AG04449 (cell line): Measurements from ENCODE around the gene ASTL.

Experiments
- CTCF ChIA-PET: fragments of 350-600 bp; formaldehyde crosslinking; extraction: SDS; loops from one replicate; lab custom pipeline; 2021; ENCODE audit warnings: antibody characterized with exemption; lab: Yijun Ruan, JAX
- POLR2A ChIA-PET: fragments of 400-600, 350-600 bp; formaldehyde crosslinking; extraction: SDS; loops from one replicate; lab custom pipeline; 2020; ENCODE audit warnings: antibody characterized with exemption, inconsistent platforms; lab: Yijun Ruan, JAX
- DNase-seq: peaks from one replicate; pipeline ENCODE4 v3.0.0-alpha.2; 2010; ENCODE audit warnings: low read depth, low spot score
- H3K4me3 ChIP-seq: 2 replicates; pipeline ENCODE4 v1.5.1; 2011; ENCODE audit warnings: low read depth, mild to moderate bottlenecking, control low read depth, low read length
- CTCF ChIP-seq: IDR thresholded peaks from one replicate; pipeline ENCODE4 v1.5.1; 2011; ENCODE audit warnings: mild to moderate bottlenecking, moderate library complexity, low read length, control low read depth, inconsistent platforms; ENCODE audit not compliant: insufficient read depth; ENCODE audit errors: missing control alignments

The ASTL gene

GRCh38 chr2:96156926-96157648 lies 18.8 kb upstream of the ASTL start:
- no peak overlapping the region for H3K4me3 ChIP-seq
- POLR2A ChIA-PET = no interaction called here
- CTCF ChIA-PET = interaction anchor here (0.6 to 1.5 kb wide), 3 partner anchors 18 to 165 kb away, joined by 3 read pairs; no protein-coding TSS in a partner anchor
- no peak for TF ChIP-seq CTCF
- DNase-seq = no peak

GRCh38 chr2:96156011-96156820 lies 17.9 kb upstream of the ASTL start:
- DNase-seq = no peak
- POLR2A ChIA-PET = no interaction called here
- no peak for TF ChIP-seq CTCF
- no peak overlapping the region for H3K4me3 ChIP-seq
- CTCF ChIA-PET = interaction anchor here (0.6 to 0.9 kb wide), 2 partner anchors 17 to 18 kb away, joined by 3 read pairs; no protein-coding TSS in a partner anchor

- ChIA-PET CTCF (interaction anchor here (1.8 kb wide), 1 partner anchor 110 kb away, joined by 6 read pairs; no protein-coding TSS in a partner anchor), POLR2A (no interaction called here)
- no peak for TF ChIP-seq CTCF
- no peak for DNase-seq
- no peak overlapping the region for H3K4me3 ChIP-seq
Measured at GRCh38 chr2:96154506-96155380, 16.4 kb upstream of the ASTL start.

GRCh38 chr2:96153991-96154431 lies 15.7 kb upstream of the ASTL start:
- ChIA-PET POLR2A (interaction anchor here (1.1 kb wide), 1 partner anchor 9 kb away, joined by 3 read pairs; no protein-coding TSS in a partner anchor), CTCF (interaction anchor here (1.1 to 1.8 kb wide), 2 partner anchors 21 to 111 kb away, joined by 5 to 6 read pairs; no protein-coding TSS in a partner anchor)
- DNase-seq = no peak
- H3K4me3 ChIP-seq = no peak overlapping the region
- TF ChIP-seq CTCF = no peak

- POLR2A ChIA-PET = interaction anchor here (1.1 kb wide), 1 partner anchor 9 kb away, joined by 3 read pairs; no protein-coding TSS in a partner anchor
- CTCF ChIA-PET = interaction anchor here (1.1 to 1.8 kb wide), 2 partner anchors 21 to 111 kb away, joined by 5 to 6 read pairs; no protein-coding TSS in a partner anchor
- no peak for TF ChIP-seq CTCF
- DNase-seq = no peak
- H3K4me3 ChIP-seq = no peak overlapping the region
Measured at GRCh38 chr2:96153291-96153713, 15.0 kb upstream of the ASTL start.
